HG02623 (cell line): ENCODE results near the gene MFSD1.
"Not testable (repeated sequence)": the region's sequence is repeated elsewhere in the genome, so short reads cannot be mapped to it uniquely, and the experiment has no call there.

Source experiments
- ATAC-seq: cut with Tn5 transposase; IDR thresholded peaks from one replicate; pipeline ENCODE4 v1.9.1; 2021; ENCODE audit warnings: moderate library complexity; ENCODE audit not compliant: unreplicated experiment

Gene MFSD1

GRCh38 chr3:158775426-158776410, 26.1 kb upstream of the MFSD1 start:
- no peak for ATAC-seq

GRCh38 chr3:158776531-158776930, 25.3 kb upstream of the MFSD1 start:
- no peak for ATAC-seq

- ATAC-seq = no peak
Measured at GRCh38 chr3:158777161-158777873, 24.5 kb upstream of the MFSD1 start.

GRCh38 chr3:158780766-158781165, 21.1 kb upstream of the MFSD1 start:
- ATAC-seq = no peak

- ATAC-seq = no peak
Measured at GRCh38 chr3:158781191-158781590, 20.7 kb upstream of the MFSD1 start.

- ATAC-seq = no peak
Measured at GRCh38 chr3:158781849-158782248, 20.0 kb upstream of the MFSD1 start.

GRCh38 chr3:158782283-158782989, 19.4 kb upstream of the MFSD1 start:
- no peak for ATAC-seq

- no peak for ATAC-seq
Measured at GRCh38 chr3:158783051-158783450, 18.8 kb upstream of the MFSD1 start.

- no peak for ATAC-seq
Measured at GRCh38 chr3:158785972-158786371, 15.9 kb upstream of the MFSD1 start.

GRCh38 chr3:158788446-158788845, 13.4 kb upstream of the MFSD1 start:
- ATAC-seq = no peak

- no peak for ATAC-seq
Measured at GRCh38 chr3:158789592-158789991, 12.3 kb upstream of the MFSD1 start.

GRCh38 chr3:158790901-158791589, 10.8 kb upstream of the MFSD1 start:
- peak; percentile 75 for ATAC-seq

- ATAC-seq = not testable (repeated sequence)
Measured at GRCh38 chr3:158791590-158791920, 10.3 kb upstream of the MFSD1 start.

GRCh38 chr3:158792709-158793108, 9.1 kb upstream of the MFSD1 start:
- no peak for ATAC-seq

GRCh38 chr3:158794206-158794605, 7.6 kb upstream of the MFSD1 start:
- ATAC-seq = no peak

- peak; percentile 69 for ATAC-seq
Measured at GRCh38 chr3:158794936-158795518, 6.8 kb upstream of the MFSD1 start.

- no peak for ATAC-seq
Measured at GRCh38 chr3:158801201-158801600, 653 bp upstream of the MFSD1 start.

- ATAC-seq = peak; percentile 29
Measured at GRCh38 chr3:158802409-158803268, 785 bp downstream of the MFSD1 start.

- ATAC-seq = no peak
Measured at GRCh38 chr3:158804441-158804840, 2.6 kb downstream of the MFSD1 start.

- ATAC-seq = no peak
Measured at GRCh38 chr3:158808697-158809096, 6.8 kb downstream of the MFSD1 start.
